NCI-H226 (cell line): Measurements from ENCODE around the gene BCL2.

Experiments
- DNase-seq: peaks from one replicate; pipeline ENCODE4 v3.0.0-alpha.2; 2015

Gene BCL2

DNA sequence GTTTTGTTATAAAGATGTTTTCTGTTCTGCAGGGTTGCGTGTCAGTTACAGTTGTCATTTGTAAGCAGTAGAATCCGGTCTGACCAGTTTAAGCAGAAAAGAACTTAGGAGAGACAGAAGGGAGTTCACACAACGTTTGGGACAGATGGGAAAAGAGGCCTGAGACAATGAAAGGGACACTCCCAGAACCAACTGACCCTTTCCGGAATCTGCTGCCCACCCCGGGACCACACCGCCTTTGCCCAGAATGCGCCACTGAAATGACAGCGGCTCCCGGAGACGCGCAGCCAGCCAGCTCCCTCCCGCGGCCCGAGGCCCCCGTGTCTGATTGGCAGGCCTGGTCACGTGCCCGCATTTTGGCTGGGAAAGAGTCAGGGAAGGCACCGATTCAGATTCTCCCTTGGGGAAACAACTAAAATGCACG lies 244.6 kb downstream of the BCL2 start:
- no peak for DNase-seq

DNA sequence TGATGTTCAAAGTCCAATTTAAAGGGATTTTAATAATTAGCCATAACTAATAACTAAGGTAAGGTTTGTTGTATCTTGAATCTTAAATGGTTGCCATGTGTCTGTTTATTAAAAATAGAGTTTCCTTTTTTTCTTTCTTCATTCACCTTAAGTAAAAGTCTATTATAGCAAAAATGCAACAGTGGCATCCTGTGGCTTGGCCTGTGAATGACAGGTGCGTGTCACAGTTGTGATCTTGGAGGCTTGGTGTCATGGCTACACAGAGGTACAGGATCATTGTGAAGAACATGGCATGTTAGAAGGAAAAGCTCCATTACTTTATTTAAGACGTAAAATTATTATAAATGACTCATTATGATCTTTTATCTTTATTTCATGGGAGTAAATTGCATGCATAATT lies 246.1 kb downstream of the BCL2 start:
- no peak for DNase-seq
